Fibroblast of lung (primary cell): ENCODE data around the gene PLCG2. TPM values are rescaled to one million over a fixed set of nuclear protein-coding genes. Genes with fewer than 3 reads are reported as not detected.

Experiments
- DNase-seq, 2 donors: peaks; one replicate each; pipeline versions ENCODE4 v3.0.0 to v3.0.0-alpha.2; 2010; ENCODE audit warnings: low read depth in 2 of 2
- H2AFZ ChIP-seq: 2 replicates; pipeline ENCODE4 v1.5.1; 2012; ENCODE audit warnings: low read length, control low read depth, inconsistent platforms
- H3K27ac ChIP-seq: 2 replicates; pipeline ENCODE4 v1.5.1; 2011; ENCODE audit warnings: low read length, control low read depth; ENCODE audit not compliant: insufficient read depth
- H3K27me3 ChIP-seq: 2 replicates; pipeline ENCODE4 v1.5.1; 2011; ENCODE audit warnings: mild to moderate bottlenecking, low read length; ENCODE audit not compliant: control insufficient read depth, insufficient read depth
- H3K36me3 ChIP-seq: 2 replicates; pipeline ENCODE4 v1.5.1; 2011; ENCODE audit warnings: low read length; ENCODE audit not compliant: control insufficient read depth, insufficient read depth
- H3K4me1 ChIP-seq: 2 replicates; pipeline ENCODE4 v1.5.1; 2011; ENCODE audit warnings: low read length; ENCODE audit not compliant: control insufficient read depth, insufficient read depth; ENCODE audit errors: extremely low read depth
- H3K4me2 ChIP-seq: 2 replicates; pipeline ENCODE4 v1.5.1; 2011; ENCODE audit warnings: low read length, control low read depth; ENCODE audit not compliant: insufficient read depth; ENCODE audit errors: extremely low read depth
- H3K4me3 ChIP-seq, 4 experiments: fragments of 200-600 bp in 1 of 4; sonication (generic) in 1 of 4; replicated peaks in 1 of 4; 2 replicates each; pipeline ENCODE4 v1.5.1; 2011 to 2016; ENCODE audit warnings: low read length in 4 of 4, low read depth in 3 of 4, mild to moderate bottlenecking in 3 of 4, control low read depth in 2 of 4, inconsistent platforms in 1 of 4, mixed read lengths in 1 of 4; ENCODE audit not compliant: insufficient read depth in 1 of 4; ENCODE audit errors: control extremely low read depth in 1 of 4
- H3K79me2 ChIP-seq: 2 replicates; pipeline ENCODE4 v1.5.1; 2012; ENCODE audit warnings: mild to moderate bottlenecking, low read length, inconsistent platforms; ENCODE audit not compliant: control insufficient read depth, insufficient read depth
- H3K9ac ChIP-seq: 2 replicates; pipeline ENCODE4 v1.5.1; 2011; ENCODE audit warnings: mild to moderate bottlenecking, low read length, control low read depth; ENCODE audit not compliant: insufficient read depth
- H3K9me3 ChIP-seq: 2 replicates; pipeline ENCODE4 v1.5.1; 2012; ENCODE audit warnings: low read depth, low read length; ENCODE audit not compliant: control insufficient read depth, insufficient read depth
- H4K20me1 ChIP-seq: 2 replicates; pipeline ENCODE4 v1.5.1; 2011; ENCODE audit warnings: low read length; ENCODE audit not compliant: control insufficient read depth, insufficient read depth; ENCODE audit errors: extremely low read depth
- EZH2 ChIP-seq: IDR thresholded peaks from 2 replicates; pipeline ENCODE4 v1.5.1; 2012; ENCODE audit warnings: low read length, control low read depth, mild to moderate bottlenecking; ENCODE audit errors: missing control alignments
- polyA plus RNA-seq, 2 donors: library from polyadenylated mRNA; depleted of rRNA in 1 of 2; stranded (reverse) in 1 of 2; unstranded in 1 of 2; fragments of >200 nt; gene quantifications; 2 replicates each; pipeline ENCODE4 v1.2.1, GENCODE V29; 2011 to 2012; ENCODE audit warnings: missing spikeins in 1 of 2
- total RNA-seq: library from RNA; depleted of rRNA; stranded (reverse); fragments of >200 nt; gene quantifications from 2 replicates; pipeline ENCODE4 v1.2.1, GENCODE V29; 2014
- TF ChIP-seq, protein P1 (sequence below), 2 donors: IDR thresholded peaks in 1 of 2; conservative IDR thresholded peaks in 1 of 2; 1 replicate in 1 of 2; 2 replicates in 1 of 2; pipeline ENCODE4 v1.5.1; 2011 to 2012; ENCODE audit warnings: low read length in 2 of 2, control low read depth in 1 of 2, inconsistent platforms in 1 of 2, low read depth in 1 of 2, mild to moderate bottlenecking in 1 of 2

The PLCG2 gene
- total and polyA plus RNA-seq, 2 donors (not counting 1 experiment from before 2014, with no cell fraction given), result 0.53 to 0.66 TPM

DNA sequence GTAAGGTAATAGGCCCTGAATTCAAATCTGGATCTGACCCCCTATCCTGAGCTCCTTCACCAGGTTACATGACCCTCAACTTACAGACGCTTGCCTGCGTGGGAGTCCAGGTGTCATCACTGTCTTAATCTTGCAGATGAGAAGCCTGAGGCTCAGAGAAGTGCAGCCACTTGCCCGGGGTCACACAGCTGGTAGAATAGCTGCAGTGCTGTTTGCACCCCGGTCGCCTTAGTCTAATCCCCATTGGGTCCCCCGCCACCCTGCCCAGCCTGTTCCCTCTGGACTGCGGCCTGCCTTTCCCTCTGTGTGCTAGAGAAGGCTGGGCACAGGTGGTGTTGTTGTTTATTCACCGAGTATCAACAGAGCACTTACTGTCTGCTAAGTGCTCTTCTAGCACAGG, 125.2 kb downstream of the PLCG2 start:
- no peaks in the 10 kb centered on the region for H3K79me2 ChIP-seq
- no peak for DNase-seq
- TF ChIP-seq EZH2, result no peak
- TF ChIP-seq, protein P1, sequence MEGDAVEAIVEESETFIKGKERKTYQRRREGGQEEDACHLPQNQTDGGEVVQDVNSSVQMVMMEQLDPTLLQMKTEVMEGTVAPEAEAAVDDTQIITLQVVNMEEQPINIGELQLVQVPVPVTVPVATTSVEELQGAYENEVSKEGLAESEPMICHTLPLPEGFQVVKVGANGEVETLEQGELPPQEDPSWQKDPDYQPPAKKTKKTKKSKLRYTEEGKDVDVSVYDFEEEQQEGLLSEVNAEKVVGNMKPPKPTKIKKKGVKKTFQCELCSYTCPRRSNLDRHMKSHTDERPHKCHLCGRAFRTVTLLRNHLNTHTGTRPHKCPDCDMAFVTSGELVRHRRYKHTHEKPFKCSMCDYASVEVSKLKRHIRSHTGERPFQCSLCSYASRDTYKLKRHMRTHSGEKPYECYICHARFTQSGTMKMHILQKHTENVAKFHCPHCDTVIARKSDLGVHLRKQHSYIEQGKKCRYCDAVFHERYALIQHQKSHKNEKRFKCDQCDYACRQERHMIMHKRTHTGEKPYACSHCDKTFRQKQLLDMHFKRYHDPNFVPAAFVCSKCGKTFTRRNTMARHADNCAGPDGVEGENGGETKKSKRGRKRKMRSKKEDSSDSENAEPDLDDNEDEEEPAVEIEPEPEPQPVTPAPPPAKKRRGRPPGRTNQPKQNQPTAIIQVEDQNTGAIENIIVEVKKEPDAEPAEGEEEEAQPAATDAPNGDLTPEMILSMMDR (conservative IDR thresholded peaks at IDR 0.05 in 1 of 2, IDR thresholded peaks at IDR 0.05 in 1 of 2; ENCODE audit: low read depth in 1 of 2, low read length in 2 of 2), result no peak
- no peaks in the 10 kb centered on the region for H3K27me3 ChIP-seq
- no peak overlapping the region for H3K4me2 ChIP-seq
- H3K36me3 ChIP-seq, result no peaks in the 10 kb centered on the region
- no peak overlapping the region for H3K9ac ChIP-seq
- H3K4me3 ChIP-seq, result no peak overlapping the region
- no peak overlapping the region for H2AFZ ChIP-seq
- H3K27ac ChIP-seq, result no peak overlapping the region
- H4K20me1 ChIP-seq, result no peaks in the 10 kb centered on the region
- no peaks in the 10 kb centered on the region for H3K9me3 ChIP-seq
- peaks cover 4% of the 10 kb centered on the region for H3K4me1 ChIP-seq

DNA sequence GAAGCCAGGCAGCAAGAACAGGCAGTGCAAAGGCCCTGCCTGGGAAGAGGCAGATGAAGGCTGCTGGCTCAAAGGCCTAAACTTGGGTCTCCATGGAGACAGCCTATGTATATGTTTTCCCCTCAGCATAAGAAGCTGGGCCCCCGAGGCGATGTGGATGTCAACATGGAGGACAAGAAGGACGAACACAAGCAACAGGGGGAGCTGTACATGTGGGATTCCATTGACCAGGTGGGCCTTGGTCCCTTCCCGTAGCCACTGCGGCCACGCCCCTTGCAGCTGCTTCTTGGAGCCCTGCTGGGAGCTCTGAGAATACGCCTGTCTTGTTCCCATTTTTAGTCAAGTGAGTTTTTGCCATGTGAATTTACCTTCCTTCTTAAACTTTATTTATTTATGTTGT, 126.2 kb downstream of the PLCG2 start:
- Histone ChIP-seq H4K20me1 (no peaks in the 10 kb centered on the region), H3K4me3 (no peak overlapping the region), H3K27me3 (no peaks in the 10 kb centered on the region), H3K79me2 (no peaks in the 10 kb centered on the region), H3K4me1 (peaks cover 4% of the 10 kb centered on the region), H3K9me3 (no peaks in the 10 kb centered on the region), H3K9ac (no peak overlapping the region), H3K27ac (no peak overlapping the region), H3K36me3 (no peaks in the 10 kb centered on the region), H3K4me2 (no peak overlapping the region), H2AFZ (no peak overlapping the region)
- DNase-seq, result no peak
- TF ChIP-seq, protein P1 (conservative IDR thresholded peaks at IDR 0.05 in 1 of 2, IDR thresholded peaks at IDR 0.05 in 1 of 2; ENCODE audit: low read depth in 1 of 2, low read length in 2 of 2), result no peak
- no peak for TF ChIP-seq EZH2

DNA sequence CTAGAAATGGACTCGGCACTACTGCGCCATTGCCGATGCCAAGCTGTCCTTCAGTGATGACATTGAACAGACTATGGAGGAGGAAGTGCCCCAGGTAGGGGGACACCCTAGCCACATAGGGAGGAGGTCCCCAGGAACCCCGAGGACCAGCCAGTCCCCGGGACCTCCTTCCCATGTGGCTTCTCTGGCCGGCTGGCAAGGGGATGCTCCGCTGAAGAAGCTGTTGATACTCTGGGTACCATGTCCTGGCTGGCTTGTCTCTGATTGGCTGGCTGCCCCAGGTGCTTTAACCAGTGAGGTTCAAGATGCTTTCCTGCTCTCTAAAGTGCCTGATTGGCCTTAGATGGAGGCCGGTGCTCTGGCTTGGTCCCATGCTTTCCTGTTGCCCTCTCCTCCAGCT, 128.6 kb downstream of the PLCG2 start:
- Histone ChIP-seq H3K79me2 (no peaks in the 10 kb centered on the region), H3K4me2 (no peak overlapping the region), H3K9ac (no peak overlapping the region), H2AFZ (no peak overlapping the region), H3K9me3 (no peaks in the 10 kb centered on the region), H3K27ac (no peak overlapping the region), H3K27me3 (no peaks in the 10 kb centered on the region), H3K4me3 (no peak overlapping the region), H3K4me1 (no peaks in the 10 kb centered on the region), H4K20me1 (no peaks in the 10 kb centered on the region), H3K36me3 (no peaks in the 10 kb centered on the region)
- no peak for DNase-seq
- TF ChIP-seq, protein P1 (conservative IDR thresholded peaks at IDR 0.05 in 1 of 2, IDR thresholded peaks at IDR 0.05 in 1 of 2; ENCODE audit: low read depth in 1 of 2, low read length in 2 of 2), result no peak
- no peak for TF ChIP-seq EZH2
